PFSK-1 (cell line): Measurements from ENCODE around the gene UBAC2.

ENCODE experiments used
- POLR2AphosphoS5 ChIP-seq: IDR thresholded peaks from 2 replicates; pipeline ENCODE4 v1.6.1; 2012; ENCODE audit warnings: low read depth, mild to moderate bottlenecking, control low read depth, low read length, moderate library complexity
- SIN3A ChIP-seq: IDR thresholded peaks from 2 replicates; pipeline ENCODE4 v1.6.1; 2012; ENCODE audit warnings: mild to moderate bottlenecking, low read length, moderate library complexity, borderline replicate concordance; ENCODE audit not compliant: insufficient read depth
- TAF1 ChIP-seq: IDR thresholded peaks from 2 replicates; pipeline ENCODE4 v1.6.1; 2012; ENCODE audit warnings: low read length, control low read depth, borderline replicate concordance; ENCODE audit not compliant: insufficient read depth

- TF ChIP-seq POLR2AphosphoS5 (no peak), SIN3A (no peak), TAF1 (no peak)
Measured at GRCh38 chr13:99305566-99305965, 104.9 kb downstream of the UBAC2 start.
